ENCODE measurements around the gene RETREG3. TPM values are rescaled to one million over a fixed set of nuclear protein-coding genes. Genes with fewer than 3 reads are reported as not detected.
A peak's percentile ranks its signal among the peaks of the same experiment; 100 is the strongest.

Gene RETREG3
- total and polyA plus RNA-seq, 9 of the 15 experiments (the other 6 are each of a cell fraction or from before 2014, with no cell fraction given) = 4.1 to 39.0 (median 16.9) TPM

- Histone ChIP-seq H3K27me3 (ENCODE audit: control insufficient read depth in 2 of 2, insufficient read depth in 2 of 2, low read length in 2 of 2) (no peaks in the 10 kb centered on the region), H3K79me2 (ENCODE audit: control insufficient read depth, insufficient read depth, low read length) (peaks cover 72% of the 10 kb centered on the region), H3K4me3 (peak overlapping the region; percentile 95), H3K9ac (ENCODE audit: insufficient read depth in 1 of 2, low read depth in 2 of 2, low read length in 2 of 2) (peak overlapping the region in 1 of 2 experiments; percentile 92; a peak in 2 of 4 replicates), H3K4me1 (replicated peaks in 1 of 2; ENCODE audit: control insufficient read depth in 2 of 2, insufficient read depth in 2 of 2, low read length in 2 of 2) (peaks cover 16 to 18% of the 10 kb centered on the region in 2 experiments; a peak in 4 of 5 replicates), H3K36me3 (ENCODE audit: control insufficient read depth, insufficient read depth, low read length) (peaks cover 22% of the 10 kb centered on the region), H3K27ac (ENCODE audit: extremely low read depth, low read depth, low read length) (no peak overlapping the region), H2AFZ (ENCODE audit: low read depth, low read length) (no peak overlapping the region), H3K9me3 (replicated peaks; ENCODE audit: control insufficient read depth, insufficient read depth, low read depth, low read length) (no peaks in the 10 kb centered on the region), H3K4me2 (ENCODE audit: insufficient read depth, low read length) (peak overlapping the region; percentile 97), H3K9me1 (ENCODE audit: control insufficient read depth, insufficient read depth, low read length) (no peaks in the 10 kb centered on the region), H4K20me1 (replicated peaks; ENCODE audit: control insufficient read depth, insufficient read depth, low read length) (peaks cover 3% of the 10 kb centered on the region; the same call in 1 of the 2 replicates)
- CTCF ChIA-PET (ENCODE audit: low intra/inter-chr PET ratio) = interaction anchor here (1.1 kb wide), 1 partner anchor 73 kb away, joined by 4 read pairs; no protein-coding TSS in a partner anchor
- intact Hi-C loops (cut with micrococcal nuclease) = loop anchor here (5.0 kb wide), 1 partner anchor 70 kb away; the partner anchor contains the start of gene PLEKHH3
- FAIRE-seq = no peak
- no peak for TF ChIP-seq ZNF431 (CRISPR knock-in tag; IDR thresholded peaks at IDR 0.05)
- TF ChIP-seq ZNF316 (IDR thresholded peaks at IDR 0.05) = no peak
- TF ChIP-seq AFF1 (IDR thresholded peaks at IDR 0.05; ENCODE audit: low read depth in 1 of 2, partially characterized antibody in 2 of 2) = peak in 1 of 2 experiments; percentile 15
- no TSS peak for BruUV-seq (replicated peaks)
- POLR2A ChIA-PET = interaction anchor here (0.6 to 2.8 kb wide), 12 partner anchors 8 to 239 kb away, joined by 3 to 31 read pairs (median 6); no protein-coding TSS in a partner anchor
- no peak for DNase-seq (ENCODE audit: extremely low read depth in 1 of 4, low spot score in 3 of 4)
- no peak for ATAC-seq
- in situ Hi-C loops (cut with MboI) = no loop called here
- WGBS (ENCODE audit: insufficient coverage, low coverage, missing lambda C conversion rate) = 6% methylated on average over 3 of the region's 3 CpGs
These were observed 1.4 kb downstream of the RETREG3 start for GRCh38 chr17:42607769-42608168.
